WTC11 (cell line): ENCODE measurements around the gene LGALS4.

Experiments used
- RELA ChIP-seq: sonication (generic); formaldehyde crosslinking; IDR thresholded peaks from 2 replicates; pipeline ENCODE4 v1.8.1; 2022; ENCODE audit warnings: missing genetic modification reagents, mild to moderate bottlenecking, borderline replicate concordance
- SMAD3 ChIP-seq: sonication (generic); formaldehyde crosslinking; IDR thresholded peaks from 2 replicates; pipeline ENCODE4 v1.8.0; 2022; ENCODE audit warnings: missing genetic modification reagents, mild to moderate bottlenecking, borderline replicate concordance
- SP1 ChIP-seq: sonication (generic); formaldehyde crosslinking; conservative IDR thresholded peaks from 2 replicates; pipeline ENCODE4 v1.8.1; 2022; ENCODE audit warnings: missing genetic modification reagents
- ZNF138 ChIP-seq: sonication (generic); formaldehyde crosslinking; conservative IDR thresholded peaks from 2 replicates; pipeline ENCODE4 v1.8.1; 2022; ENCODE audit warnings: mild to moderate bottlenecking, moderate library complexity, missing genetic modification reagents
- ZNF416 ChIP-seq: fragments of 250-450 bp; sonication (Bioruptor Pico); IDR thresholded peaks from 2 replicates; pipeline ENCODE4 v1.9.0; 2021; ENCODE audit warnings: mild to moderate bottlenecking, inconsistent platforms
- TF ChIP-seq, protein P1 (sequence below): fragments of 250-450 bp; sonication (Bioruptor Pico); IDR thresholded peaks from 2 replicates; pipeline ENCODE4 v1.8.0; 2021; ENCODE audit warnings: mild to moderate bottlenecking
- TF ChIP-seq, protein P2 (sequence below): sonication (generic); formaldehyde crosslinking; IDR thresholded peaks from 2 replicates; pipeline ENCODE4 v1.8.1; 2022; ENCODE audit warnings: low read depth, mild to moderate bottlenecking, moderate library complexity, missing genetic modification reagents, borderline replicate concordance
- TF ChIP-seq, protein P3 (sequence below): sonication (generic); formaldehyde crosslinking; IDR thresholded peaks from 2 replicates; pipeline ENCODE4 v1.8.0; 2022; ENCODE audit warnings: mild to moderate bottlenecking, missing genetic modification reagents
- TF ChIP-seq, protein P4 (sequence below): fragments of 200-600 bp; IDR thresholded peaks from 2 replicates; pipeline ENCODE4 v1.8.0; 2022; ENCODE audit warnings: antibody characterized with exemption
- TF ChIP-seq, protein P5 (sequence below): sonication (generic); formaldehyde crosslinking; IDR thresholded peaks from 2 replicates; pipeline ENCODE4 v1.8.0; 2023; ENCODE audit warnings: missing genetic modification reagents

DNA sequence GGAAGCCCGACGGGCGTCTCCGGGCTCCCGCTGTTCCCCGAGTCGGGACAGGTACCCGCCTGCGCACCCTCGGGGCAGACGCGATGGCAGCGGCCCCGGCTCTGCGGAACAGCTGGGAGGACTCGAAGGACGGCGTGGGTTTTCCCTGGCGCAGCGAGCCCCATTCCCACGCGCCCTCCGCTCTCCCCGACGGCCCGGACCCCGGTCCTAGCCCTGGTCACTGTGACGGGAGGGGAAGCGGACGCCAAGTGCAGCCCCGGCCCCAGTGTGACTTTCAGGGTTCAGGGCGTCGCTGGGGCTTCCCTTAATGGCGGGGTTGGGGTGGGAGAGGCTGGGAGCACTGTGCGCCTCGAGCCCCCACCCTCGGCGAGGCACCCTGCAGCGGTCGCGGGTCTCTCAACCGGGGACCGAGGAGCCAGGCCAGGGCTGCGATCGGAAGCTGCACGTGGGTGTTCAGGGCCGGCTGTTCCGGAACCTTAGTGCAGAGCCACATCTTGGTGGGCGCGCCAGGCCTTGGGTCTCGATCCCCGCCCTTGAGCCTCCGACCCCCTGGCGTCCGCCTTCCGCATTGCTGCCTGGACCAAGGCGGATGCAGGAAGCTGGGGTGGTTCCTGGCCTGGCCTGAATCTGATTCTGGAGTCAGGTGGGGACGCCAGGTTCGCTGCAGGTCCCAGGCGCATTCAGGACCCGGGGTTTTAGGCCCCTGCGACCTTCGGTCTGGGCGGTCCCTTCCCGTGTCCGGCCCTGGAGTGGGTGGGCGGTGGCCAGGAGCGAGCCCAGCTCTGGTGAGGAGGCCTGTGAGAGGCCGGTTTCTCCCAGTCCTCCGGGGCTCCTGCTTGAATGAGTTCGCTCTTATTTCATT, 20.3 kb downstream of the LGALS4 start:
- TF ChIP-seq SP1 (CRISPR knock-in tag) (no peak), ZNF138 (no peak), ZNF416 (CRISPR knock-in tag) (no peak), SMAD3 (CRISPR knock-in tag) (no peak), RELA (no peak)
- TF ChIP-seq, protein P1, sequence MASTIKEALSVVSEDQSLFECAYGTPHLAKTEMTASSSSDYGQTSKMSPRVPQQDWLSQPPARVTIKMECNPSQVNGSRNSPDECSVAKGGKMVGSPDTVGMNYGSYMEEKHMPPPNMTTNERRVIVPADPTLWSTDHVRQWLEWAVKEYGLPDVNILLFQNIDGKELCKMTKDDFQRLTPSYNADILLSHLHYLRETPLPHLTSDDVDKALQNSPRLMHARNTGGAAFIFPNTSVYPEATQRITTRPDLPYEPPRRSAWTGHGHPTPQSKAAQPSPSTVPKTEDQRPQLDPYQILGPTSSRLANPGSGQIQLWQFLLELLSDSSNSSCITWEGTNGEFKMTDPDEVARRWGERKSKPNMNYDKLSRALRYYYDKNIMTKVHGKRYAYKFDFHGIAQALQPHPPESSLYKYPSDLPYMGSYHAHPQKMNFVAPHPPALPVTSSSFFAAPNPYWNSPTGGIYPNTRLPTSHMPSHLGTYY (CRISPR knock-in tag): no peak
- TF ChIP-seq, protein P2, sequence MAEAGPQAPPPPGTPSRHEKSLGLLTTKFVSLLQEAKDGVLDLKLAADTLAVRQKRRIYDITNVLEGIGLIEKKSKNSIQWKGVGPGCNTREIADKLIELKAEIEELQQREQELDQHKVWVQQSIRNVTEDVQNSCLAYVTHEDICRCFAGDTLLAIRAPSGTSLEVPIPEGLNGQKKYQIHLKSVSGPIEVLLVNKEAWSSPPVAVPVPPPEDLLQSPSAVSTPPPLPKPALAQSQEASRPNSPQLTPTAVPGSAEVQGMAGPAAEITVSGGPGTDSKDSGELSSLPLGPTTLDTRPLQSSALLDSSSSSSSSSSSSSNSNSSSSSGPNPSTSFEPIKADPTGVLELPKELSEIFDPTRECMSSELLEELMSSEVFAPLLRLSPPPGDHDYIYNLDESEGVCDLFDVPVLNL (CRISPR knock-in tag): no peak
- TF ChIP-seq, protein P3, sequence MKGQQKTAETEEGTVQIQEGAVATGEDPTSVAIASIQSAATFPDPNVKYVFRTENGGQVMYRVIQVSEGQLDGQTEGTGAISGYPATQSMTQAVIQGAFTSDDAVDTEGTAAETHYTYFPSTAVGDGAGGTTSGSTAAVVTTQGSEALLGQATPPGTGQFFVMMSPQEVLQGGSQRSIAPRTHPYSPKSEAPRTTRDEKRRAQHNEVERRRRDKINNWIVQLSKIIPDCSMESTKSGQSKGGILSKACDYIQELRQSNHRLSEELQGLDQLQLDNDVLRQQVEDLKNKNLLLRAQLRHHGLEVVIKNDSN (CRISPR knock-in tag): no peak
- TF ChIP-seq, protein P4, sequence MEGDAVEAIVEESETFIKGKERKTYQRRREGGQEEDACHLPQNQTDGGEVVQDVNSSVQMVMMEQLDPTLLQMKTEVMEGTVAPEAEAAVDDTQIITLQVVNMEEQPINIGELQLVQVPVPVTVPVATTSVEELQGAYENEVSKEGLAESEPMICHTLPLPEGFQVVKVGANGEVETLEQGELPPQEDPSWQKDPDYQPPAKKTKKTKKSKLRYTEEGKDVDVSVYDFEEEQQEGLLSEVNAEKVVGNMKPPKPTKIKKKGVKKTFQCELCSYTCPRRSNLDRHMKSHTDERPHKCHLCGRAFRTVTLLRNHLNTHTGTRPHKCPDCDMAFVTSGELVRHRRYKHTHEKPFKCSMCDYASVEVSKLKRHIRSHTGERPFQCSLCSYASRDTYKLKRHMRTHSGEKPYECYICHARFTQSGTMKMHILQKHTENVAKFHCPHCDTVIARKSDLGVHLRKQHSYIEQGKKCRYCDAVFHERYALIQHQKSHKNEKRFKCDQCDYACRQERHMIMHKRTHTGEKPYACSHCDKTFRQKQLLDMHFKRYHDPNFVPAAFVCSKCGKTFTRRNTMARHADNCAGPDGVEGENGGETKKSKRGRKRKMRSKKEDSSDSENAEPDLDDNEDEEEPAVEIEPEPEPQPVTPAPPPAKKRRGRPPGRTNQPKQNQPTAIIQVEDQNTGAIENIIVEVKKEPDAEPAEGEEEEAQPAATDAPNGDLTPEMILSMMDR: no peak; the same call in 1 of the 2 replicates
- TF ChIP-seq, protein P5, sequence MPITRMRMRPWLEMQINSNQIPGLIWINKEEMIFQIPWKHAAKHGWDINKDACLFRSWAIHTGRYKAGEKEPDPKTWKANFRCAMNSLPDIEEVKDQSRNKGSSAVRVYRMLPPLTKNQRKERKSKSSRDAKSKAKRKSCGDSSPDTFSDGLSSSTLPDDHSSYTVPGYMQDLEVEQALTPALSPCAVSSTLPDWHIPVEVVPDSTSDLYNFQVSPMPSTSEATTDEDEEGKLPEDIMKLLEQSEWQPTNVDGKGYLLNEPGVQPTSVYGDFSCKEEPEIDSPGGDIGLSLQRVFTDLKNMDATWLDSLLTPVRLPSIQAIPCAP (CRISPR knock-in tag): no peak
